HG03354 (cell line): ENCODE data around the gene ZNF141.
"Not testable (repeated sequence)": the region's sequence is repeated elsewhere in the genome, so short reads cannot be mapped to it uniquely, and the experiment has no call there.

Source experiments
- ATAC-seq: cut with Tn5 transposase; IDR thresholded peaks from one replicate; pipeline ENCODE4 v1.9.1; 2021; ENCODE audit warnings: mild to moderate bottlenecking; ENCODE audit not compliant: unreplicated experiment, poor library complexity, severe bottlenecking

ZNF141 gene

DNA sequence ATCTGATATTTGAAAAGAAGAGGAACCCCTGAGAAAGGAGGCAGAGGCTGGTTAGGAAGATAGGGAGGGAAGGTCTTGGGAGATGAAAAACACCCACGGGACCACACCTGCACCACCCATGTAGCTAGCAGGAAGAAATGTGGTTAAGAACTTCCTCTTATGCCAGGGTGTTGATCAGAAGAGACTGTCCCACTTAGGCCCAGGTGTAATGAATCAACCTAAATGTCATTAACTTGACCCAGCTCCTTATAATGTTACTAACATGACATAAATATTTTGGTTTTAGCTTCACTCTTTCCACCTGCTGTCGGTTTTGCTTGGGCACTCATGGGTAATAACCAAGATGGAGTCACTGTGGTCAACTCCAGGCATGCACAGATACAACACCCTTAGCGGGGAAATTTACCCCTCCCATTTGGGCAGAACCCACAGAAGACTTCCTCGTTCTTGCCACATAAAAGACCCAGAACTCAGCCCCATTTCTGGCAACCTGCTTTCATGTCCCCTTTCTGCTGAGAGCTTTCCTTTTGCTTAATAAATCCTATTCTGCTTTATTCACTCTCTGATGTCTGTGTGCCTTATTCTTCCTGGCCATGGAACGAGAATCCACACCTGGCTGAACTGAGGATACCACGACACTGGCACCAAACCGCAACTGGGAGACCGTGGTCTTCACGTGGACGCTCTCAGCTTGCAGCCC, 46.8 kb downstream of the ZNF141 start:
- ATAC-seq, result no peak

GRCh38 chr4:385934-386707, 48.5 kb downstream of the ZNF141 start:
- ATAC-seq, result no peak

GRCh38 chr4:386708-387105, 49.1 kb downstream of the ZNF141 start:
- ATAC-seq, result no peak

- no peak for ATAC-seq
Observed at GRCh38 chr4:404006-404405, 66.4 kb downstream of the ZNF141 start.

GRCh38 chr4:408321-408720, 70.7 kb downstream of the ZNF141 start:
- ATAC-seq, result not testable (repeated sequence)

- ATAC-seq, result no peak
Observed at GRCh38 chr4:422587-422986, 85.0 kb downstream of the ZNF141 start.
